VCaP (cell line): Measurements from ENCODE around the gene DEF6.
A peak's percentile ranks its signal among the peaks of the same experiment; 100 is the strongest.
"Not testable (repeated sequence)": the region's sequence is repeated elsewhere in the genome, so short reads cannot be mapped to it uniquely, and the experiment has no call there.

ENCODE experiments used
- H3K27ac ChIP-seq: fragments of 450-650 bp; 2 replicates; pipeline ENCODE4 v1.5.1; 2017
- CTCF ChIP-seq: fragments of 450-650 bp; conservative IDR thresholded peaks from 2 replicates; pipeline ENCODE4 v1.5.1; 2017; ENCODE audit warnings: mild to moderate bottlenecking, moderate library complexity

The DEF6 gene

DNA sequence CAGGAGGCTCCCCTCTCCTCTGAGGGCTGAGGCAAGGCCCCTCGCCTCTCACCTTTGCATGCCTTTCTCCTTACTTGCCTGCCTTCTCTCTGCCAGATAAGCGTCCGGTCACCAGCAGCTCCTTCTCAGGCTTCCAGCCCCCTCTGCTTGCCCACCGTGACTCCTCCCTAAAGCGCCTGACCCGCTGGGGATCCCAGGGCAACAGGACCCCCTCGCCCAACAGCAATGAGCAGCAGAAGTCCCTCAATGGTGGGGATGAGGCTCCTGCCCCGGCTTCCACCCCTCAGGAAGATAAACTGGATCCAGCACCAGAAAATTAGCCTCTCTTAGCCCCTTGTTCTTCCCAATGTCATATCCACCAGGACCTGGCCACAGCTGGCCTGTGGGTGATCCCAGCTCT is 23.5 kb downstream of the DEF6 start:
- H3K27ac ChIP-seq, result no peak overlapping the region
- no peak for TF ChIP-seq CTCF

DNA sequence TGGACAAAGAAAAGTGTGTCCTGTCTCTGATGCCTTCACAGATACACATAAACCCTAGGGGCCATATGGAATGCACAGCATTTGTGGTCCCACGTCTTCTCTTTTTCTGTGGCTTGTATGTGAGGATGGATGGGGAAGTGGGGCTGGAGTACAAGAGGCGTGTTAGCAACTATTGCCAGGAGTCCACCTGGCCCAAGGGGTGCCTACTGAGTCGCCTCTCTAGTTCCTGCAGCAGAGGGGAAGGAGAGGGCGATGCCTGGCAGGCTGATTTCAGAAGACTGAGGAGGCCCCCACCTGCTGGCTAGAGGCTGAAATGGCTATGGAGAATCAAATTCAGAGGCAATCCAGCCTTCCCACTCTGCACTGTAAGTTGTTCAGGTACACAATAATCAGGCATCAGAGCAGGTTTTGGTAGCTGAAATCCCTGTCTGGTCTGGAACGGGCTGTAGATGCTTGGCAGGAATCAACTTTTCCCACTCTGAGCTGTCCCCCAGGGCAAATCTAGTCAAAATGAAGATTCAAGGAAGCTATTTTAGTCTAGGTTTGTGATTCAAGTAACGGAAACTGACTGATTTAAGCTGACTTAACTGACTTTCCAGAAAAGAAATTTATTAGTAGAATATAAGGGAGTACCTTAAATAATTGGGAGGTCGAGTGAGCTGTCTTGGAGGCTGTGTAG is 29.9 kb downstream of the DEF6 start:
- TF ChIP-seq CTCF, result peak; percentile 77
- no peak overlapping the region for H3K27ac ChIP-seq

DNA sequence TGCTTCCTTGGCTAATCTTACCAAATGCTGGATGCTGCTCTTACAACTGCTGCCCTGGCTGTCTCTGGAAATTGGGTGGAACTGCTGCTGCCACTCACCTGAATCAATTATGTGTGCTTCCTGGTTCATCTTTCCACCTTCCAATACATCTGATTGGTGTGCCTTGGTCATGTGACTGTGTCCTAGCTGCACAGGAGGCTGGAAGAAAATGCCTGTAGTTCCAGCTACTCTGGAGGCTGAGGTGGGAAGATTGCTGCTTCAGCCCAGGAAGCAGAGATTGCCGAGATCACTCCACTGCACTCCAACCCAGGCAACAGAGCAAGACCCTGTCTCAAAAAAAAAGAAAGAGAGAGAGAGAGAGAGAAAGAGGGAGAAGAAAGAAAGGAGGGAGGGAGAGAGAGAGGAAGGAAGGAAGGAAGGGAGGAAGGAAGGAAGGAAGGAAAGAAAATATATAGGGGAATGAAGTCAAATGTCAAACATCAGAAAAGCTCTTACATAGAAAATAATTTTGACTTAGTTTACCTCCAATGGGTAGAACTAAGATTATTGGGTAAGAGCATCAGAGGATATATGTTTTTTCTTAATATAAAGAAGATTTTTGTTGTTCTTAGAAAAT is 30.6 kb downstream of the DEF6 start:
- no peak for TF ChIP-seq CTCF

DNA sequence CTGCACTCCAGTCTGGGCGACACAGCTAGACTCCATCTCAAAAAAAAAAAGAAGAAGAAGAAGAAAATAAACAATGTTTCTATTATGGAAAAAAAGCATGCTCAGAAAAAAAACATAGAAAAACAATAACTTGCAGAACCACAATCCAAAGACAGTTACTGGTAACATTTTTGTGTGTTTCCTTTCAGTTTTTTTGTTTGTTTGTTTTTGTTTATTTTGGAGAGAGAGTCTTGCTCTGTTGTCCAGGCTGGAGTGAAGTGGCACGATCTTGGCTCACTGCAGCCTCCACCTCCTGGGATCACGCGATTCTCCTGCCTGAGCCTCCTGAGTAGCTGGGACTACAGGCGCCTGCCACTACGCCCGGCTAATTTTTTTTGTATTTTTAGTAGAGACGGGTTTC is 31.3 kb downstream of the DEF6 start:
- H3K27ac ChIP-seq, result not testable (repeated sequence)

More for the DNA sequence above, 30.6 kb downstream of the DEF6 start:
- no peak overlapping the region for H3K27ac ChIP-seq

DNA sequence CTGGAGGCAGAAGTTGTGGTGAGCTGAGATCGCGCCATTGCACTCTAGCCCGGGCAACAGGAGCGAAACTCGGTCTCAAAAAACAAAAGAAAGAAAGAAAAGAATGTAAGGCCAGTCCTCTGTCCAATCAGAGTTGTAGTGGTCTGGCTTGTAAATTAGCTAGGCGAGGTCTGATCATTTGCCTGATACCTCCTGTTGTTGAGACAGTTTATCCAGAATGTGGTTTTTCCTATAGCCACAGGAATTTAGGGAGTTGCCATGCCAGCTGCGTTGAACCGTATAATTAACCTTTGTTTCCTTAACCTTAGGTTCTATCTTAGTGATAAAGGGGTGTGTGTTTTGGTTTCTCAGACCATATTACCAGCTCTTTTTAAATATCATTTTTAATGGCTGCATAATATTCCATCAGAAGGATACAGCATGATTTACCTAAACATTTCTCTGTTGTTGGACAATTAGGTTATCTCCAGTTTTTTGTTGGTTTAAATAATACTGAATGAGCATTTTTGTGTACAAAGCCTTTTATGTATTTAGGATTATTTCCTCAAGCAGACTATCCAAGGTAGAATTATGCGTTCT is 33.0 kb downstream of the DEF6 start:
- no peak for TF ChIP-seq CTCF
- H3K27ac ChIP-seq, result no peak overlapping the region

DNA sequence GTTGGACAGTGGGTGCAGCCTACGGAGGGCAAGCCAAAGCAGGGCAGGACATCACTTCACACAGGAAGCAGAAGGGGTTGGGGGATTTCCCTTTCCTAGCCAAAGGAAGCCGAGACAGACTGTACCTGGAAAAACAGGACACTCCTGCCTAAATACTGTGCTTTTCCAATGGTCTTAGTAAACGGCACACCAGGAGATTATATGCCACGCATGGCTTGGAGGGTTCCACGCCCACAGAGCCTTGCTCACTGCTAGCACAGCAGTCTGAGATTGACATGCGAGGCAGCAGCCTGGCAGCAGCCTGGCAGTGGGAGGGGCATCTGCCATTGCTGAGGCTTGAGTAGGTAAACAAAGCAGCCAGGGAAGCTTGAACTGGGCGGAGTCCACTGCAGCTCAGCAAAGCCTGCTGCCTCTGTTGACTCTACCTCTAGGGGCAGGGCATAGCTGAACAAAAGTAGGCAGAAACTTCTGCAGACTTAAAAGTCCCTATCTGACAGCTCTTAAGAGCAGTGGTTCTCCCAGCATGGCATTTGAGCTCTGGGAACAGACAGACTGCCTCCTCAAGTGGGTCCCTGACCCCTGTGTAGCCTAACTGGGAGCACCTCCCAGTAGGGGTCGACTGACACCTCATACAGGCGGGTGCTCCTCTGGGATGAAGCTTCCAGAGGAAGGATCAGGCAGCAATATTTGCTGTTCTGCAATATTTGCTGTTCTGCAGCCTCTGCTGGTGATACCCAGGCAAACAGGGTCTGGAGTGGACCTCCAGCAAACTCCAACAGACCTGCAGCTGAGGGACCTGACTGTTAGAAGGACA is 34.7 kb downstream of the DEF6 start:
- not testable (repeated sequence) for H3K27ac ChIP-seq

- H3K27ac ChIP-seq, result peak overlapping the region; percentile 70; the same call in 1 of the 2 replicates
- TF ChIP-seq CTCF, result no peak
These were observed 43.9 kb downstream of the DEF6 start for GRCh38 chr6:35341557-35341956.

DNA sequence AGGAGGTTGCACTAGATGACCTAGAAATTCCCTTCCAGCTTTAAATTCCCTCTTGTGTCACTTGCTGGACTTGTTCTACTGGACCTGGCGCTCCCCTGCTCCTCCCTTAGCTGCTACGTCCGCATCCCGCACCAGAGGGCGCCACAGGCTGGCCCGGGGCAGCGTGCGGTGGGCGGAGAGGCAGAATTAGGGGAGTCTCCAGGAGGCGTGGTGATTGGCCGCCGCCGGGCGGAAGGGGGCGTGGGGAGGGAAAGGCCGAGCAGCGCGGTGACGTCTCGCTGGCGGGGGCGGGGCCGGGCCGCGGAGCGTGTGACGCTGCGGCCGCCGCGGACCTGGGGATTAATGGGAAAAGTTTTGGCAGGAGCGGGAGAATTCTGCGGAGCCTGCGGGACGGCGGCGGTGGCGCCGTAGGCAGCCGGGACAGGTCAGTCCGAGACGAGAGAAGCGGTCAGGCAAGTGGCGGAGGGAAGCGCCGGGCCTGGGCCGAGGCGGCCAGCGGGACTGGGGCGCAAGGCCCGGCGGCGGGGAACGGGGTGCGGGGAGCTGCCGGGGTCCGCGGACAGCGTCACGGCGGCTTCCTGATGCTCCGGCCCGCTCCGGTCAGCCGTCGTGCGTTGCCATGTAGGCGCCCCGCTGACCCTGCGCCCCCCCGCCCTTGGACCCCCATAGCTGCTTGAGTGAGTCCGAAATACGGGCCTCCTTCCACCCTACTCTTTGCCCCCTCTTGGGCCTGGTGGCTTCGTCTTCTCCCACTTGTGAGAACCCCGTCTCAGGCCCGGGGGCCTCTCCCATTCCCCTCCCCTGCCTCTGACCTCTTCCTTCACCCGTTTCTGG is 44.9 kb downstream of the DEF6 start, which contains the start of gene PPARD:
PPARD (plus strand) TSS at position 301 of the 834 bp plus-strand sequence. CDS start 68,530 bp downstream, outside the sequence.
- peak; percentile 98 for TF ChIP-seq CTCF
- H3K27ac ChIP-seq, result peak within 1 kb of the TSS; percentile 70; the same call in 1 of the 2 replicates
